HG02973 (cell line): ENCODE results near the gene CBX6.

Experiments used
- ATAC-seq: cut with Tn5 transposase; IDR thresholded peaks from one replicate; pipeline ENCODE4 v1.9.1; 2021; ENCODE audit warnings: moderate library complexity; ENCODE audit not compliant: unreplicated experiment

CBX6 gene

DNA sequence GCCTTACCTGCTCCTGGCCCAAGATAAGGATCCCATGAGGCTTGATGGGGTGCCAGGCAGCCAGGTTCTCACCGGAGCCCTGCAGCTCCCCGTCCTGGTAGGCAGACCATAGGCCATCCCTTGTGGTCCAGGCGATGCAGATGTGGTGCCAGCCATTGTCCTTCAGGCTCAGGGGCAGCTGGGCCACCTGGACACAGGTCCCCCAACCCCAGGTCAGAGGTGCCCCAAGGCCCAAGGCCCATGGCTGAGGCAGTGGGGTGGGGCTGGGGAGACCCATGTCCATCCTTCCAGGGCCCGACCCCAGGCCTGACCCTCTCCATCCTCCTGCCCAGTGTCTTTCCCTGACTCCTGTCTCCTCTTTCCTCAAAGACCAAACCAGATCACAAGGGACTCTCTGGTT, 48.9 kb downstream of the CBX6 start:
- ATAC-seq, result no peak

DNA sequence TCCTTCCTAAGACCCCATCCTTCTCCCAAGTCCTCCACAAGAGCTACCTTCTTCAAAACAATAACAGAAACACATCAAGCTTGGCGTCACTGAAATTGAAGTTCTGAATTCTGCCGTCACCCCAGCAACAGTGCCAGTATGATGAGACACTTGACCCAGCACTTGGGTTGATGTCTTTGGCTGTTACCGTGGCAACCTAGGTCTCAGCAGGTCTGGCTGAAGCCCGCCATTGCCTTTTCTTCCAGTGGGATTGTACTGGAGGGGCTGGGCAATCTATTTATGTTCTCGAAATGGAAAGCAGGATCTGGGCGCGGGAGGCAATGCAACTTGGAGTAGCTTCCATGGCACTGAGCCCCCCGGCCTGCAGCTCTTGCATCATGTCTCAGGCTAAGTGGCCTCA, 52.0 kb downstream of the CBX6 start:
- ATAC-seq, result no peak

DNA sequence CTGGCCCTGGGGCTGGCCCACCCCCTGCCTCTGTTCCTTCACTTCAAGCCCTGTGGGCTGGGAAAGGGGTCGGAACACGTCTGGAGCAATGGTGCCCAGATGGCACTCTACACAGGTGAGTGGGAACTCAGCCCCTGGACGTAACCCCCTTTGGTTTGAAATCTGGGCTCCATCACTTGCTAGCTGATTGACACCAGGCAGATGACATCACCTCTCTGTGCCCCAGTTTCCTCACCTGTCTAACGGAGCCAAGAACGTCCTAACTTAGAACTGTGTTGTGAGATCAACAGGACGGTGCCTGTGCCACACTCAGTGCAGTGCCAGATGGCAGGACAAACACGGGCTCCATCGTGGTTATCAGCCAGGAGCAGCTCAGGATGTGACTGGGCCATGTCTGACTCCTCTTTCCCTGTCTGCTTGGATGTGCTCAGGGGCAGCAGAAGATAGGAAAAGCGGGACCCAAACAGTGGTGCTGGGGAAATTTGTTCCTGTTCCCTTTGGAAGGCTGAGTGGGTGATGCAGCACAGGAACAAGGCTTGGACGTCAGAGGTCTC, 52.6 kb downstream of the CBX6 start:
- ATAC-seq, result no peak

DNA sequence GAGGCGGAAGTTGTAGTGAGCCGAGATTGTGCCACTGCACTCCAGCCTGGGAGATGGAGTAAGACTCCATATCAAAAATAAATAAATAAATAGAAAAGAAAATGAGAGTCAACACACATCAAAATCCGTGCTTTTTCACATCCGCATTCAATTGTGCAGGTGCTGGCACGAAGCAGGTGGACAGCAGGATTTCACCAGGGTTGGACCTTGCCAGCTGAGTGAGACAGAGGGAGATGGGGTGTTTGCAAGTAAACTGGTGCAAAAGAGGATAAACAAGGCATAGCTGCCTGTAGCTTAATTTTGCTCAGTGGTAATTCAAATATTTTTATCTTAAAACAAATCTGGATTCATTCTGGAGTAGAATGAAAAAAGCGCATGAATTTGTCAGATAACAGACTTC, 54.8 kb downstream of the CBX6 start:
- ATAC-seq, result no peak

DNA sequence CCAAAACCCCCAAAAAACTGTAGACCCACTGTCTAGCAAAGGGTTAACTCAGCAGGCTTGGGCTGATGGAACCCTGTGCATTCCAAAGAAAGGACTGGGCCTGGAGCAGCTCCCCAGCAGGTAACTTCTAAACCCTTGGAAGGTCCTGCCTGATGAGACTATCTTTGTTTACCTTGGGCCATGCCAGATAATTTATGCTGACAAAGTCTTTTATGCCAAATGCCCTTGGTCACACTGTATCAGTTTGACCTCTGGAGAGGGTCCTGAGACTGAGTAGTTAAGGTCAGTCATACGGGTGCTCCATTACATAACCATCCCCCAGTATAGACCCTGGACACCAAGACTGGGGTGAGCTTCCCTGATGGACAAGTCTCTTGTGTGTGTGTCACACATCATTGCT, 56.2 kb downstream of the CBX6 start:
- ATAC-seq, result no peak
